Mononuclear cell (primary cell): ENCODE measurements around the gene PTPRC. TPM values are rescaled to one million over a fixed set of nuclear protein-coding genes. Genes with fewer than 3 reads are reported as not detected.

Experiments used
- H3K27me3 ChIP-seq: 2 replicates; pipeline ENCODE4 v1.6.0; 2011; ENCODE audit warnings: low read length, control low read depth; ENCODE audit not compliant: insufficient read depth
- H3K4me1 ChIP-seq: 2 replicates; pipeline ENCODE4 v1.5.1; 2011; ENCODE audit warnings: mild to moderate bottlenecking, low read length, control low read depth; ENCODE audit not compliant: insufficient read depth
- H3K4me3 ChIP-seq: 2 replicates; pipeline ENCODE4 v1.5.1; 2011; ENCODE audit warnings: mild to moderate bottlenecking, low read length, moderate library complexity
- H3K9me3 ChIP-seq: 2 replicates; pipeline ENCODE4 v1.5.1; 2011; ENCODE audit warnings: low read depth, mild to moderate bottlenecking, control low read depth, low read length
- total RNA-seq: library from RNA; depleted of rRNA; stranded (reverse); fragments of >200 nt; gene quantifications from one replicate; pipeline ENCODE4 v1.2.3, GENCODE V29; 2012

PTPRC gene
- total RNA-seq, 1 donor = 1,024 TPM

GRCh38 chr1:198711837-198712236 is 73.0 kb downstream of the PTPRC start:
- Histone ChIP-seq H3K4me3 (no peak overlapping the region), H3K9me3 (no peaks in the 10 kb centered on the region), H3K4me1 (no peaks in the 10 kb centered on the region), H3K27me3 (no peaks in the 10 kb centered on the region)

- Histone ChIP-seq H3K4me3 (no peak overlapping the region), H3K9me3 (no peaks in the 10 kb centered on the region), H3K27me3 (no peaks in the 10 kb centered on the region), H3K4me1 (peaks cover 5% of the 10 kb centered on the region)
These were observed 74.2 kb downstream of the PTPRC start for GRCh38 chr1:198713081-198713480.

- peaks cover 5% of the 10 kb centered on the region for H3K4me1 ChIP-seq
- no peaks in the 10 kb centered on the region for H3K27me3 ChIP-seq
- no peak overlapping the region for H3K4me3 ChIP-seq
- H3K9me3 ChIP-seq = no peaks in the 10 kb centered on the region
These were observed 75.4 kb downstream of the PTPRC start for GRCh38 chr1:198714271-198714670.

GRCh38 chr1:198716051-198716450 is 77.2 kb downstream of the PTPRC start:
- no peaks in the 10 kb centered on the region for H3K27me3 ChIP-seq
- no peaks in the 10 kb centered on the region for H3K9me3 ChIP-seq
- no peak overlapping the region for H3K4me3 ChIP-seq
- H3K4me1 ChIP-seq = peaks cover 5% of the 10 kb centered on the region

- Histone ChIP-seq H3K4me1 (peaks cover 5% of the 10 kb centered on the region), H3K9me3 (no peaks in the 10 kb centered on the region), H3K4me3 (no peak overlapping the region), H3K27me3 (no peaks in the 10 kb centered on the region)
These were observed 78.7 kb downstream of the PTPRC start for GRCh38 chr1:198717510-198717909.

- Histone ChIP-seq H3K4me3 (no peak overlapping the region), H3K27me3 (no peaks in the 10 kb centered on the region), H3K4me1 (peaks cover 8% of the 10 kb centered on the region), H3K9me3 (no peaks in the 10 kb centered on the region)
These were observed 84.3 kb downstream of the PTPRC start for GRCh38 chr1:198723127-198723526.

- Histone ChIP-seq H3K4me1 (peaks cover 8% of the 10 kb centered on the region), H3K27me3 (no peaks in the 10 kb centered on the region), H3K9me3 (no peaks in the 10 kb centered on the region), H3K4me3 (no peak overlapping the region)
These were observed 86.2 kb downstream of the PTPRC start for GRCh38 chr1:198725090-198725489.

- Histone ChIP-seq H3K27me3 (no peaks in the 10 kb centered on the region), H3K4me1 (peaks cover 8% of the 10 kb centered on the region), H3K4me3 (no peak overlapping the region), H3K9me3 (no peaks in the 10 kb centered on the region)
These were observed 87.6 kb downstream of the PTPRC start for GRCh38 chr1:198726455-198726854.

- Histone ChIP-seq H3K4me1 (no peaks in the 10 kb centered on the region), H3K4me3 (no peak overlapping the region), H3K9me3 (no peaks in the 10 kb centered on the region), H3K27me3 (no peaks in the 10 kb centered on the region)
These were observed 90.5 kb downstream of the PTPRC start for GRCh38 chr1:198729195-198729863.

- Histone ChIP-seq H3K4me1 (no peaks in the 10 kb centered on the region), H3K27me3 (no peaks in the 10 kb centered on the region), H3K4me3 (no peak overlapping the region)
These were observed 92.1 kb downstream of the PTPRC start for GRCh38 chr1:198730952-198731351.

GRCh38 chr1:198734323-198735008 is 95.6 kb downstream of the PTPRC start:
- Histone ChIP-seq H3K4me3 (no peak overlapping the region), H3K4me1 (no peaks in the 10 kb centered on the region), H3K9me3 (no peaks in the 10 kb centered on the region), H3K27me3 (no peaks in the 10 kb centered on the region)

More at GRCh38 chr1:198730952-198731351, 92.1 kb downstream of the PTPRC start:
- H3K9me3 ChIP-seq = no peaks in the 10 kb centered on the region

GRCh38 chr1:198741744-198742143 is 102.9 kb downstream of the PTPRC start:
- H3K9me3 ChIP-seq = no peaks in the 10 kb centered on the region
- H3K4me1 ChIP-seq = no peaks in the 10 kb centered on the region
- no peaks in the 10 kb centered on the region for H3K27me3 ChIP-seq
- no peak overlapping the region for H3K4me3 ChIP-seq

GRCh38 chr1:198747127-198747526 is 108.3 kb downstream of the PTPRC start:
- Histone ChIP-seq H3K4me1 (no peaks in the 10 kb centered on the region), H3K9me3 (no peaks in the 10 kb centered on the region), H3K27me3 (no peaks in the 10 kb centered on the region), H3K4me3 (no peak overlapping the region)

- H3K4me1 ChIP-seq = no peaks in the 10 kb centered on the region
- H3K4me3 ChIP-seq = no peak overlapping the region
- H3K27me3 ChIP-seq = no peaks in the 10 kb centered on the region
- no peaks in the 10 kb centered on the region for H3K9me3 ChIP-seq
These were observed 110.4 kb downstream of the PTPRC start for GRCh38 chr1:198749279-198749678.

- Histone ChIP-seq H3K9me3 (no peaks in the 10 kb centered on the region), H3K4me1 (peaks cover 6% of the 10 kb centered on the region), H3K4me3 (no peak overlapping the region), H3K27me3 (no peaks in the 10 kb centered on the region)
These were observed 111.2 kb downstream of the PTPRC start for GRCh38 chr1:198750081-198750480.

GRCh38 chr1:198751741-198752140 is 112.9 kb downstream of the PTPRC start:
- H3K4me1 ChIP-seq = peaks cover 6% of the 10 kb centered on the region
- no peaks in the 10 kb centered on the region for H3K27me3 ChIP-seq
- H3K9me3 ChIP-seq = no peaks in the 10 kb centered on the region
- no peak overlapping the region for H3K4me3 ChIP-seq
